Caki2 (cell line): Measurements from ENCODE around the gene FN1. TPM values are rescaled to one million over a fixed set of nuclear protein-coding genes. Genes with fewer than 3 reads are reported as not detected.

Source experiments
- DNase-seq: peaks from one replicate; pipeline ENCODE4 v3.0.0-alpha.2; 2015; ENCODE audit warnings: low read depth
- in situ Hi-C: cut with HindIII; loops from 2 replicates; pipeline ENCODE4 v1.10.0; 2016; ENCODE audit warnings: low sequenced_read_pairs, low pct_unique_long_range_greater_than_20kb, mixed read lengths
- total RNA-seq: library from RNA; depleted of rRNA; stranded (reverse); fragments of >200 nt; shearing (Covaris generic); gene quantifications from 2 replicates; pipeline ENCODE4 v1.2.3, GENCODE V29; 2014; ENCODE audit warnings: low replicate concordance; rRNA removed

FN1 gene
- total RNA-seq: 3,498 and 3,981 TPM in 2 replicates

DNA sequence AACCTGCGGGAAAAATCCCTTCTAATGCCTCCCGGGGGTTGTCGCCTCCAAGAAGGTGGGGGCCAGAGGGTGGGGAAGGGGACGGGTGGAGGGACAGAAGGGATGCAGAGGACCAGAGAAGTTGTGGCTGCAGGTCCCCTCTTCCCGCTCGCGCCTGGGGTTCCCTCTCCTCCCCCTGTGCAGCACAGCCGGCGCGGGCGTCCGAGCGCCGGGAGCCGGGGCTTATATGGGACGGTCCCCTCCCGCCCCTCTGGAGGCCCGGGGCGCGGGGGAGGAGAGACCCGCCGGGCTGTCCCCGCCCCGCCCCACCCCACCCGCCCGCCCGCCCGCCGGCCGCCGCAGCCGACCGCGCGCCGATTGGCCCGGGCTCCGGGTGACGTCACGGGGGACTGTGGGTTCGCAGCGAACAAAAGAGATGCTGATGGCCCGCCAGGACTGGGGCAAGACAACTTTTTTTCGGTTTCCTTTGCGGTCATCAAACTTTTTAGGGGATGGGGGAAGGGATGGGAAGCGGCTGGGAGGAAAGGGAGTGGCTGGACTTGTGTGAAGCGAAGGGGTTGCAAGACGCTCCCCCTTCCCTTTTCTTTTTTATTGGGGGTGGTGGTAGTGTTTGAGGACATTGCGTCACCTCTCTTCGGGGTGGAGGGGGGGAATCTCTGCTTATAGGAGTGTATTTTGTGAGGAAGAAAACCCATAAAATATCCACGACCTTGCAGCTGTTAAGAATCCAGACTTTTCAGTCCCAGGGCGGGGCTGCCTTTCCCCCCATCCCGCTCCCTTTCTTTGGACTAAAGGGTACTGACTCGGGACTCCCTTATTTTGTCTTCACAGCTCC, at the start of gene FN1:
FN1 (minus strand) TSS at position 199 of the 835 bp plus-strand sequence. CDS start 266 bp downstream, outside the sequence.
- in situ Hi-C loops: no loop called here
- DNase-seq: peak; percentile 99

DNA sequence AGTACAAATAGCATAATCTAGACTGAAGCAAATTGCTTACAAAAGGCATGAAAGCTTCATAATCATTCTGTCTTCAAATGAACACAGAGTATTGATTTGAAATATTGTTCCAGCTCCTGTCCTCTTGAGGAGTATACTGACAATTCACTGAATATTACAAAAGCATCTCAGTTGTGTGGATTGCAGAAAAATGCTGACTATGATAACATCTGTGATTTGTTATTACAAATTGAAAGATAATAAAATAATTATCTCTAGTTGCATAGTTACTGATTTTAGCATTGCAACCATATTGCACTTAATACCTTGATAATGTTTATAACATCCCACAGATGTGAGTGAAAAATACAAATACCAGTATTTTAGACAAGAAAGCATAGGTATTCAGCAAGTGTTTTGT, 49.2 kb upstream of the FN1 start:
- in situ Hi-C loops: no loop called here
- DNase-seq: no peak

DNA sequence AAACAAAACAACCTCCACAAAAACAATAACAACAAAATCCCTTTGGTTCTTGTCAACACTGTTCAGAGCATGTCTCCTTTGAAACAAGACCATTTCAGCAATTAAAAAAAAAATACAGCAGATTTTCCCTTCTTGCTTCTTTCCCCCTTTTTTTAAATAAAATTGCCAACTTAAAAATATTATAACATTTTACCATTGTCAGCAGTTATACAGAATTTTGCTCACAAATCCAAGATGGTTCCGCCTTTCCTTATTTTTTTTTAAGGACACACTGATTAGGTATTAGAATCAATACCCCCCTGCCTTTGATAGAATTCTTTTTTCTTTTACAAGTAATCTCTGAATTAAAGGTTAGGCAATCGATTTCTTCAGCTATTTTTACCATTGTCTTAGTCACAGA, 48.7 kb upstream of the FN1 start:
- DNase-seq: no peak
- in situ Hi-C loops: no loop called here

DNA sequence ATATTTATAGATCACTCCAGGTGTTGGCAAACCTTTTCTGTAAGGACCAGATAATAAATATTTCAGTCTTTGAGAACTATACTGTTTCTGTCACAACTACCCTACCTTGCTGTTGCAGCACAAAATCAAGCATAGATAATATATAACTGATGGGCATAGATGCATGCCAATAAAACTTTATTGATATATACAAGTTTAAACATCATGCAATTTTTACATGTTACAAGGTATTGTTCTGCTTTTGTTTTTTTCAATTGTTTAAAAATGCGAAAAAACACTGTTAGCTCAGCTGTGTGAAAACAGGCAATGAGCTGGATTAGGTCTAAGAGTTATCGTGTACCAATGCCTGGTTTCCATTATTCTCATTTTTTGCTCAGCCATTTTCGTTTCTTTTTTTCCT, 47.6 kb upstream of the FN1 start:
- in situ Hi-C loops: no loop called here
- DNase-seq: no peak

GRCh38 chr2:215479536-215480240, 43.8 kb upstream of the FN1 start:
- in situ Hi-C loops: no loop called here
- DNase-seq: no peak

DNA sequence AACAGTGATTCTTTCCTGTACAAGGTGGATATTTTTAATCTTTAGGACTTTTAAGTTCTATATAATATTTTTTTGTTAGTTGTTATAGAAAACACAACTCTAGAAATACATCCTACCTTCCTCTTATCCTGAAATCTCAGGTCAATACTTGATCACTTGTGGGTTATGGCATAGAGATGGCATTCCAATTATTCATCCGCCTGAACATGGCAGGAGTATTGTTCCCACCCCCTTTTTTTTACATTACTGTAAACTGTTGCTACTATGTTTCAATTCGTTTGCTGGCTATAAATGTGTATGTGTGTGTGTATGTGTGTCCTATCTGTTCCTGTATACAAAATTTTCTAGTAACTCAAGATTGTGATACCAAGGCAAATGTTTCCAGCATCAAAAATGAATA, 43.3 kb upstream of the FN1 start:
- in situ Hi-C loops: no loop called here
- DNase-seq: no peak

GRCh38 chr2:215476424-215476823, 40.6 kb upstream of the FN1 start:
- in situ Hi-C loops: no loop called here
- no peak for DNase-seq

GRCh38 chr2:215466097-215466909, 30.4 kb upstream of the FN1 start:
- in situ Hi-C loops: loop anchor here (25.0 kb wide), 1 partner anchor 446 kb away; no protein-coding TSS in a partner anchor

DNA sequence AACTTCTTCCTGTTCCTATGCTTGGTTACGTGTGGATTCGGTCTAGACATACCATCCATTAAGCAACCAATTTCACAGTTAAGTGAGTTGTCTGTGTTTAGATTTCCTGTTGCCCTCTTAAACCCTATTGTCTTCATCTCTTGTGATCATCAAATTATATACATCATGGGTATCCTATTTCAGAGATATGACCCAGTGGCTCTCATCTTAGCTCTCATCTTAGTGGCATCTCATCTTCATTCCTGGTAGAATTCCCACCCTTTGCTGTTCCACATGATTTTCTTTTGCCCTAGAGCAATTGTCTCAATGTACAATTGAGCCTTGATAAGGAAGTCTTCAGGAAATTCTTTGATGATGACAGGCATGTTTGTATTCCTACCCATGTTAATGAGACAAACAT, 29.4 kb upstream of the FN1 start:
- peak; percentile 94 for DNase-seq
- in situ Hi-C loops: loop anchor here (25.0 kb wide), 1 partner anchor 447 kb away; no protein-coding TSS in a partner anchor

More at GRCh38 chr2:215466097-215466909, 30.4 kb upstream of the FN1 start:
- no peak for DNase-seq

DNA sequence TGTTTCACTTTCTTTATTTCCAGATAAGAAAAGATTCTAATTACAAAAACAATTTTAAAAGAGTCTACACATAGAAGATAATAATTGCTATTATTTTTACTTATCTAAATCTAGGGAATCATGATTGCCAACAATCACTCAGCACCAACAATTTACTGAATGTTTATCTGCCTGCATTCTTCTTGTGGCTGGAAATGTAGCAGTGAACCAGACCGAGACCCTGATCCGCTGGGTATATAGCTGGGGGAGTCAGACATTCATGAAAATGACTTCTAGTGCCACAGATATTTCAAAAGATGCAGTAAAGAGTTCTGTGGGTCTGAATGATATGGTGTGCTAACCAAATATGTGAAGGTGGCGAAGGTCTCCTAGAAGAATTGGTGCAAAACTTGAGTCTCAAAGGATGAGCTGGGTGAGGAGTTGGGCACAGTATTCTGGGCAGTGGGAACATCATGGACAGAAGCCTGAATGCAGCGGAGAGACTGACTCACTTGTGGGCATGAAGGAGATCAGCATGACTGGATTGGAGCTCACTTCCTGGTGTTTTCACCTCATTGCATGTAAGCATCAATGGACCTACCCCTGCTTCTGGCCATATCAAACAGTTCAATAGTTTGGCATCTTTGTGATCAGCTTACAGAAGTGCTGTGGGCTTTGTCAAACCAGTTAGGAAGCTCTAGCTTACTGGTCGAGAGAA, 26.1 kb upstream of the FN1 start:
- in situ Hi-C loops: loop anchor here (25.0 kb wide), 1 partner anchor 450 kb away; no protein-coding TSS in a partner anchor
- peak; percentile 30 for DNase-seq

DNA sequence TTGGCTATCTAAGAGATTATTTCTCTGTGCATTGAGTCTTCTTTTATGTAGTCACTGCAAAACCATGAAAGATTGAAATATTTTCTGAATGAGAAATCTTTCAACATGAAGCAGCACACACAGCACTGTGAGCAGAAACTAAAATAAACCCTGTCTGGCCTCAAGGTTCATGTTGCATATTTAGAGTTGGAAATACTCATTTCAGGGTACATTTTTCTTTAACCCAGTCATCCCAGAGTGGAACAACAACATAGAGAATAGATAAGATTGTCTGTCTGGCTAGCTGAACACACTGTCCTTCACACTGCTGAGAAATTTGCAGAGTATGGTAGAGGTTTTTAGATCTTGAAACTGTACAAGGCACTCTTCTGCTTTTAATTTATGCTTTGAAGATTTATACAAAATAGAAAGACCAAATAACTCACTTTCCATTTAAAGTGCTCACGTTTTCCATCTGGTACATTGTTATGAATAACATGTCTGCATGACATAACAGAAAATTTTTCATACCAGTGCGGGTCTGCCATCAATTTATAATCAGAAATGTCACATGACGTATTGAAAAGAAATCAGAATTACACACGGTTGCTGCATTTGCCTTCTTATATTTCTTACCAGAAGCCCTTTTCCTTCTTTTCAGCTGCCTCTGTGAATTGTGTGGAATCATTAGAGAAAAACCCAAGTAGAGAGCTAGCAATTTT, 25.0 kb upstream of the FN1 start:
- in situ Hi-C loops: loop anchor here (25.0 kb wide), 1 partner anchor 451 kb away; no protein-coding TSS in a partner anchor

DNA sequence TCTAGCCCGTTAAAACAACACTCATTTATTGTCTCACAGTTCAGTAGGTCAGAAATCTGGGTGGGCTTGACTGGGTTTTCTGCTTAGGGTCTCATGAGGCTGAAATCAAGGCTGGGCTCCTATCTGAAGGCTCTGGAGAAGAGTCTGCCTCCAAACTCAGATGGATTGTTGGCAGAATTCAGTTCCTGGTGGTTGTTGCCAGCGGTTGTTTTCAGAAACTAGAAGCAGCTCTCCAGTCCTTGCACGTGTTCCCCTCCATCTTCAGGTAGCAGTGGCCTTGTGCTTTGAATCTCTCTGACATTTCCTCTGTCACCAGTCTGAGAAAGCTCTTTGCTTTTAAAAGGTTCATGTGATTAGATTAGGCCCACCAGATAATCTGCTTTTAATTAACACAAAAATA, 20.1 kb upstream of the FN1 start:
- in situ Hi-C loops: loop anchor here (25.0 kb wide), 1 partner anchor 456 kb away; no protein-coding TSS in a partner anchor
- no peak for DNase-seq

More for the DNA sequence above, 25.0 kb upstream of the FN1 start:
- peak; percentile 36 for DNase-seq

DNA sequence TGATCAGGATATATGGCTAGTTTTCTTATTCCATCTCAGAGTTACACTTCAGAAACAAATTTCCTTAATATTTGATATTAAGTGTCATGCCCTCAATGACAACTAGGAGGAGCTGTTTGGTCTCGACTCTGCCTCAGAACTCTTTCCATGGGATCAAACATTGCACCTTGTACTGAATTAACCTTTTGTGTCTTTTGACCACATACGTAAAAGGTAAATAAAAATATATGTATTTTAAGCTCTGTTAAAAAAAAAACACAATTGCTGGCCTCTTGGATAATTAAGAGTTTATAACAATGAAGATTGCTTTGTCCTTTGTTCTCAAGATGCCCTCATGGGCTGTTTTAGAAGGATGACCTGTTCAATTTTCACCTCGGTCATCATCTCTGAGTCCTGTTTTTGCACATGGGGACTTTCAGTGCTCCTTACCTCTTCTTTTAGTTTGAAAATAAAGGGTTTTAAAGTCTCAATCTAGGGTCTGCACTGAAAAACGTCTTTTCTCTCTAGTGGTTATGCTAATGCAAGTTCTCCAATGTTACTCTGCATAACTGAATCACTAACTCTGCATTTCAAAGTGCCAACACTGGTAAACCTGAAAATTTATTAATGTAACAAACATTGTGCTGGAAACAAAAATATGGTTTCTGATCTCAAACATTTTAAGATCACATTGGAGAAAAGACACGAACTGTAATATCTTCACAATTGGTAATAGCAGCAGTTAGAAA, 18.8 kb upstream of the FN1 start:
- DNase-seq: peak; percentile 40
- in situ Hi-C loops: loop anchor here (25.0 kb wide), 1 partner anchor 458 kb away; no protein-coding TSS in a partner anchor

- DNase-seq: no peak
- in situ Hi-C loops: loop anchor here (25.0 kb wide), 1 partner anchor 460 kb away; no protein-coding TSS in a partner anchor
These were observed 16.9 kb upstream of the FN1 start for GRCh38 chr2:215452725-215453124.

GRCh38 chr2:215451012-215451756, 15.3 kb upstream of the FN1 start:
- DNase-seq: no peak
- in situ Hi-C loops: loop anchor here (25.0 kb wide), 1 partner anchor 461 kb away; no protein-coding TSS in a partner anchor
